ENCODE results near the gene AK9. TPM values are rescaled to one million over a fixed set of nuclear protein-coding genes. Genes with fewer than 3 reads are reported as not detected.

Gene AK9
- total RNA-seq, 1 donor from 2014 or later, result 8.2 TPM

GRCh38 chr6:109453594-109454495 is 237.2 kb downstream of the AK9 start:
- Mint-ChIP-seq H3K9me3 (no peaks in the 10 kb centered on the region), H3K27ac (no peak overlapping the region), H3K4me1 (peaks cover 30% of the 10 kb centered on the region), H3K36me3 (peaks cover 5% of the 10 kb centered on the region), H3K4me3 (peak overlapping the region; percentile 78), H3K27me3 (ENCODE audit: insufficient read depth, low read depth) (peaks cover 13% of the 10 kb centered on the region)
- Histone ChIP-seq H3K4me3 (peak overlapping the region; percentile 95), H3K9me3 (ENCODE audit: low read depth) (no peaks in the 10 kb centered on the region), H3K9ac (no peak overlapping the region), H3K79me2 (ENCODE audit: low read depth) (peaks cover 24% of the 10 kb centered on the region), H3K27me3 (no peaks in the 10 kb centered on the region), H3K27ac (no peak overlapping the region), H3K4me1 (peaks cover 17% of the 10 kb centered on the region), H3F3A (ENCODE audit: low read depth) (peaks cover 40% of the 10 kb centered on the region), H3K4me2 (peak overlapping the region; percentile 93), H2AFZ (replicated peaks) (no peak overlapping the region), H4K20me1 (ENCODE audit: low read depth) (peaks cover 3% of the 10 kb centered on the region), H3K36me3 (no peaks in the 10 kb centered on the region)
- TF ChIP-seq EZH2phosphoT487 (IDR thresholded peaks at IDR 0.05), result no peak
- no peak for TF ChIP-seq EZH2 (IDR thresholded peaks at IDR 0.05)
- TF ChIP-seq CTCF (IDR thresholded peaks at IDR 0.05), result no peak
- no peak for DNase-seq (ENCODE audit: low spot score)

GRCh38 chr6:109453156-109453555 is 237.8 kb downstream of the AK9 start:
- Mint-ChIP-seq H3K4me3 (peak overlapping the region; percentile 78), H3K27ac (no peak overlapping the region), H3K36me3 (peaks cover 5% of the 10 kb centered on the region), H3K27me3 (ENCODE audit: insufficient read depth, low read depth) (peaks cover 14% of the 10 kb centered on the region), H3K9me3 (no peaks in the 10 kb centered on the region), H3K4me1 (peaks cover 28% of the 10 kb centered on the region)
- Histone ChIP-seq H3K27ac (no peak overlapping the region), H2AFZ (replicated peaks) (no peak overlapping the region), H3F3A (ENCODE audit: low read depth) (peaks cover 37% of the 10 kb centered on the region), H3K36me3 (no peaks in the 10 kb centered on the region), H3K27me3 (no peaks in the 10 kb centered on the region), H3K4me1 (peaks cover 15% of the 10 kb centered on the region), H3K79me2 (ENCODE audit: low read depth) (peaks cover 24% of the 10 kb centered on the region), H3K4me2 (no peak overlapping the region), H3K4me3 (no peak overlapping the region), H3K9ac (no peak overlapping the region), H3K9me3 (ENCODE audit: low read depth) (no peaks in the 10 kb centered on the region), H4K20me1 (ENCODE audit: low read depth) (peaks cover 4% of the 10 kb centered on the region)
- TF ChIP-seq EZH2 (IDR thresholded peaks at IDR 0.05) (no peak), CTCF (IDR thresholded peaks at IDR 0.05) (no peak), EZH2phosphoT487 (IDR thresholded peaks at IDR 0.05) (no peak)
- no peak for DNase-seq (ENCODE audit: low spot score)

- Mint-ChIP-seq H3K27me3 (ENCODE audit: insufficient read depth, low read depth) (peaks cover 13% of the 10 kb centered on the region), H3K36me3 (peaks cover 5% of the 10 kb centered on the region), H3K4me3 (peak overlapping the region; percentile 15), H3K4me1 (peaks cover 18% of the 10 kb centered on the region), H3K9me3 (no peaks in the 10 kb centered on the region), H3K27ac (no peak overlapping the region)
- H3K27ac ChIP-seq, result no peak overlapping the region
- no peak overlapping the region for H3K9ac ChIP-seq
- peaks cover 4% of the 10 kb centered on the region for H4K20me1 ChIP-seq (ENCODE audit: low read depth)
- no peak overlapping the region for H3K4me2 ChIP-seq
- no peaks in the 10 kb centered on the region for H3K27me3 ChIP-seq
- H3K36me3 ChIP-seq, result no peaks in the 10 kb centered on the region
- peaks cover 24% of the 10 kb centered on the region for H3K79me2 ChIP-seq (ENCODE audit: low read depth)
- H3K4me1 ChIP-seq, result peaks cover 15% of the 10 kb centered on the region
- H3K9me3 ChIP-seq (ENCODE audit: low read depth), result no peaks in the 10 kb centered on the region
- TF ChIP-seq EZH2phosphoT487 (IDR thresholded peaks at IDR 0.05) (no peak), CTCF (IDR thresholded peaks at IDR 0.05) (no peak), EZH2 (IDR thresholded peaks at IDR 0.05) (no peak)
- no peak overlapping the region for H3K4me3 ChIP-seq
- no peak for DNase-seq (ENCODE audit: low spot score)
- peaks cover 29% of the 10 kb centered on the region for H3F3A ChIP-seq (ENCODE audit: low read depth)
- H2AFZ ChIP-seq (replicated peaks), result no peak overlapping the region
These were observed 238.8 kb downstream of the AK9 start for GRCh38 chr6:109452181-109452580.

Measured in neural progenitor cell (in vitro differentiated cells).